Skeletal muscle satellite cell (primary cell): ENCODE measurements around the gene ZNF536.

Experiments
- H3K27me3 ChIP-seq: 2 replicates; pipeline ENCODE4 v1.7.0; 2013; ENCODE audit warnings: low read length; ENCODE audit not compliant: control insufficient read depth, insufficient read depth
- H3K36me3 ChIP-seq: 2 replicates; pipeline ENCODE4 v1.7.0; 2013; ENCODE audit warnings: mild to moderate bottlenecking, control low read depth, low read length; ENCODE audit not compliant: insufficient read depth
- H3K4me1 ChIP-seq: 2 replicates; pipeline ENCODE4 v1.7.0; 2013; ENCODE audit warnings: low read length; ENCODE audit not compliant: control insufficient read depth, insufficient read depth
- H3K4me2 ChIP-seq: 2 replicates; pipeline ENCODE4 v1.7.0; 2013; ENCODE audit warnings: mild to moderate bottlenecking, low read length
- H3K4me3 ChIP-seq: 2 replicates; pipeline ENCODE4 v1.7.0; 2013; ENCODE audit warnings: low read length
- H3K9ac ChIP-seq: 2 replicates; pipeline ENCODE4 v1.7.0; 2013; ENCODE audit warnings: mild to moderate bottlenecking, low read depth, low read length, moderate library complexity
- H3K9me3 ChIP-seq: replicated peaks from 2 replicates; pipeline ENCODE4 v1.7.0; 2013; ENCODE audit warnings: mild to moderate bottlenecking, control low read depth, low read length

The ZNF536 gene

GRCh38 chr19:30593975-30594745 lies 222.0 kb downstream of the ZNF536 start:
- Histone ChIP-seq H3K36me3 (no peaks in the 10 kb centered on the region), H3K4me3 (no peak overlapping the region), H3K4me1 (no peaks in the 10 kb centered on the region), H3K27me3 (no peaks in the 10 kb centered on the region), H3K4me2 (no peak overlapping the region), H3K9ac (no peak overlapping the region), H3K9me3 (no peaks in the 10 kb centered on the region)

GRCh38 chr19:30596268-30596667 lies 224.1 kb downstream of the ZNF536 start:
- Histone ChIP-seq H3K9ac (no peak overlapping the region), H3K36me3 (no peaks in the 10 kb centered on the region), H3K4me3 (no peak overlapping the region), H3K27me3 (no peaks in the 10 kb centered on the region), H3K9me3 (no peaks in the 10 kb centered on the region), H3K4me1 (no peaks in the 10 kb centered on the region), H3K4me2 (no peak overlapping the region)

- Histone ChIP-seq H3K36me3 (no peaks in the 10 kb centered on the region), H3K27me3 (no peaks in the 10 kb centered on the region), H3K4me2 (no peak overlapping the region), H3K9ac (no peak overlapping the region), H3K9me3 (no peaks in the 10 kb centered on the region), H3K4me1 (no peaks in the 10 kb centered on the region), H3K4me3 (no peak overlapping the region)
Observed at GRCh38 chr19:30596813-30597399, 224.7 kb downstream of the ZNF536 start.

- Histone ChIP-seq H3K4me3 (no peak overlapping the region), H3K9me3 (no peaks in the 10 kb centered on the region), H3K9ac (no peak overlapping the region), H3K4me2 (no peak overlapping the region), H3K4me1 (no peaks in the 10 kb centered on the region), H3K36me3 (no peaks in the 10 kb centered on the region), H3K27me3 (no peaks in the 10 kb centered on the region)
Observed at GRCh38 chr19:30598688-30599087, 226.5 kb downstream of the ZNF536 start.

GRCh38 chr19:30602661-30603350 lies 230.6 kb downstream of the ZNF536 start:
- H3K9ac ChIP-seq = no peak overlapping the region
- no peaks in the 10 kb centered on the region for H3K4me1 ChIP-seq
- H3K27me3 ChIP-seq = no peaks in the 10 kb centered on the region
- H3K4me2 ChIP-seq = no peak overlapping the region
- H3K9me3 ChIP-seq = no peaks in the 10 kb centered on the region
- H3K4me3 ChIP-seq = no peak overlapping the region
- no peaks in the 10 kb centered on the region for H3K36me3 ChIP-seq

GRCh38 chr19:30604657-30605056 lies 232.5 kb downstream of the ZNF536 start:
- Histone ChIP-seq H3K4me2 (no peak overlapping the region), H3K9ac (no peak overlapping the region), H3K9me3 (no peaks in the 10 kb centered on the region), H3K36me3 (no peaks in the 10 kb centered on the region), H3K4me1 (no peaks in the 10 kb centered on the region), H3K27me3 (no peaks in the 10 kb centered on the region), H3K4me3 (no peak overlapping the region)

GRCh38 chr19:30605333-30605732 lies 233.1 kb downstream of the ZNF536 start:
- no peaks in the 10 kb centered on the region for H3K9me3 ChIP-seq
- no peaks in the 10 kb centered on the region for H3K4me1 ChIP-seq

GRCh38 chr19:30606114-30607050 lies 234.2 kb downstream of the ZNF536 start:
- H3K4me2 ChIP-seq = no peak overlapping the region
- H3K36me3 ChIP-seq = no peaks in the 10 kb centered on the region
- no peak overlapping the region for H3K4me3 ChIP-seq
- no peaks in the 10 kb centered on the region for H3K27me3 ChIP-seq
- no peak overlapping the region for H3K9ac ChIP-seq
- H3K9me3 ChIP-seq = no peaks in the 10 kb centered on the region
- no peaks in the 10 kb centered on the region for H3K4me1 ChIP-seq

More at GRCh38 chr19:30605333-30605732, 233.1 kb downstream of the ZNF536 start:
- no peak overlapping the region for H3K9ac ChIP-seq
- H3K4me2 ChIP-seq = no peak overlapping the region
- no peaks in the 10 kb centered on the region for H3K27me3 ChIP-seq
- H3K36me3 ChIP-seq = no peaks in the 10 kb centered on the region
- no peak overlapping the region for H3K4me3 ChIP-seq
